GM12865 (cell line): ENCODE measurements around the gene OGFR.

Experiments
- DNase-seq: peaks from one replicate; pipeline ENCODE4 v3.0.0; 2010; ENCODE audit warnings: low read depth
- H3K4me3 ChIP-seq: 2 replicates; pipeline ENCODE4 v1.5.1; 2011; ENCODE audit warnings: mild to moderate bottlenecking, low read depth, low read length, control low read depth
- TF ChIP-seq, protein P1 (sequence below): IDR thresholded peaks from 2 replicates; pipeline ENCODE4 v1.5.1; 2011; ENCODE audit warnings: low read length, control low read depth, low read depth, inconsistent platforms; ENCODE audit not compliant: insufficient read depth; ENCODE audit errors: missing control alignments

Gene OGFR

GRCh38 chr20:62858058-62858830, 53.6 kb downstream of the OGFR start:
- TF ChIP-seq, protein P1, sequence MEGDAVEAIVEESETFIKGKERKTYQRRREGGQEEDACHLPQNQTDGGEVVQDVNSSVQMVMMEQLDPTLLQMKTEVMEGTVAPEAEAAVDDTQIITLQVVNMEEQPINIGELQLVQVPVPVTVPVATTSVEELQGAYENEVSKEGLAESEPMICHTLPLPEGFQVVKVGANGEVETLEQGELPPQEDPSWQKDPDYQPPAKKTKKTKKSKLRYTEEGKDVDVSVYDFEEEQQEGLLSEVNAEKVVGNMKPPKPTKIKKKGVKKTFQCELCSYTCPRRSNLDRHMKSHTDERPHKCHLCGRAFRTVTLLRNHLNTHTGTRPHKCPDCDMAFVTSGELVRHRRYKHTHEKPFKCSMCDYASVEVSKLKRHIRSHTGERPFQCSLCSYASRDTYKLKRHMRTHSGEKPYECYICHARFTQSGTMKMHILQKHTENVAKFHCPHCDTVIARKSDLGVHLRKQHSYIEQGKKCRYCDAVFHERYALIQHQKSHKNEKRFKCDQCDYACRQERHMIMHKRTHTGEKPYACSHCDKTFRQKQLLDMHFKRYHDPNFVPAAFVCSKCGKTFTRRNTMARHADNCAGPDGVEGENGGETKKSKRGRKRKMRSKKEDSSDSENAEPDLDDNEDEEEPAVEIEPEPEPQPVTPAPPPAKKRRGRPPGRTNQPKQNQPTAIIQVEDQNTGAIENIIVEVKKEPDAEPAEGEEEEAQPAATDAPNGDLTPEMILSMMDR = no peak
- DNase-seq = no peak

DNA sequence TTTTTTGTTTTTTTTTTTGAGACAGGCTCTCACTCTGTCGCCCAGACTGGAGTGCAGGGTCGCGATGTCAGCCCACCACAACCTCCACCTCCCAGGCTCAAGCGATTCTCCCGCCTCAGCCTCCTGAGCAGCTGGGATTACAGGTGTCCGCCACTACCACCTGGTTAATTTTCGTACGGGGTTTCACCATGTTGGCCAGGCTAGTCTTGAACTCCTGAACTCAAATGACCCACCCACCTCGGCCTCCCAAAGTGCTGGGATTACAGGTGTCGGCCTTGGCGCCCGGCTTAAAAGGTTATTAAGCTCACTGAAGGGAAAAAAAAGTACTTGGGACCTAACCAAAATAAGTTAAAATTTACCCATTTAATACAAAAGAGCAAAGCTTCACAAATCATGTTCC, 55.1 kb downstream of the OGFR start:
- no peak overlapping the region for H3K4me3 ChIP-seq
- DNase-seq = no peak
- TF ChIP-seq, protein P1 = no peak

More at GRCh38 chr20:62858058-62858830, 53.6 kb downstream of the OGFR start:
- H3K4me3 ChIP-seq = no peak overlapping the region

DNA sequence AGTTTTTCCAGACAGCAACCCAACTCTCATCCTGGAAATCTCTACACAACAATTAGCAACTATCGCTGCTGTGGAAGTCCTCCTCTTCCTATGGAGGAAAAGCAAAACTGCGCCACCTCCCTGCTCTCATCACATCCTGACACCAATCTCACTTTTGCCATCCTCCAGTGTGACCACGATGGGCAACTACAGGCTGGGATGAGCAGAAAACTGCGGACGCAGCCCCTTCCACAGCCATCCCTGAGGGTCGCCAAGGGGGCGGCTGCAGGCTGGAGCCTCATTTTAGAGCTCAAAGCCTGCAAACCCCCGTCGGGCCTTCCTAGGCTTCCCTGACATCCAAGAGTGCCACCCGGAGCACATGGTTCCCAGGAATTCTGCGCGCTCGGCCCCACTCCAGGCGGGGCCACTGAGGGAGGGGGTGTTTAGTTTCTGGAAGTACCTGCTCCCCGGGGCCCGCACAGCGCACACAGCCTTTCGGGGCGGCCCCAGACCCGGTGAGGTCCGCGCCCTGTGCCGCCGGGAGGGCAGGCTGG, 55.8 kb downstream of the OGFR start:
- H3K4me3 ChIP-seq = peak overlapping the region; percentile 52
- DNase-seq = no peak
- TF ChIP-seq, protein P1 = no peak

DNA sequence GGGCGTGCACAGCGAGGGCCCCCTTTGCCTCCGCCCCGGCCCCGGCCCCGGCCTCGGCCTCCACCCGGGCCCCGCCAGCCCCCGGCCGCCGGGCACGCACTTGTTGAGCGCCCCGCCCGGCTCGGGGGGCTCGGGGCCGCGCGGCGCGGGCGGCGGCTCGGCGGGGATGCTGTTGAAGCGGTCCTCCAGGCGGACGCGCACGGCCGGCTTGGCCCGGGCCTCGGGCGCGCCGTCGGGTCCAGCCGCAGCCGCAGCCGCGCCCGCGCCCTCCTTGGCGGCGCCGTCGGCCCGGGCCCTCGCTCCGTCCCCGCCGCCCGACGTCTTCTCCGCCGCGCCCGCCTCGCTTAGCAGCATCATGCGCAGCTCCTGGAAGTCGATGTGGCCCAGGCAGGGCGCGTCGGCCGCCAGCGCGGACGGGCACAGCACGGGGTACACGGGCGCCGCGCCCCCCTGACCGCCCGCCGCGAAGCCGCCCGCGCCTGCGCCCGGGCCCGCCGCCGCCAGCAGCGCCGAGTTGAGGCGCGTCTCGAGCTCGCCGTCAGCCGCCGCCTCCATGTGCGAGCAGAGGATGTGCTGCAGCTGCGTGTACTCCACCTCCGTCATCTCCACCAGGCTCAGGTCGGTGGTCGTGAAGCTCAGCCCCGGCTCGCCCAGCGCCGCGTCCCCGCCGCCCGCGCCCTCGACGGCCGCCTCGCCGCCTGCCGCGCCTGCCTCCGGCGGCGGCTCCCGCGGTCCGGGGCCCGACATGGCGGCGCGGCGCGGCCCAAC, 56.5 kb downstream of the OGFR start:
- peak; percentile 46 for DNase-seq
- peak overlapping the region; percentile 52 for H3K4me3 ChIP-seq
- TF ChIP-seq, protein P1 = no peak

DNA sequence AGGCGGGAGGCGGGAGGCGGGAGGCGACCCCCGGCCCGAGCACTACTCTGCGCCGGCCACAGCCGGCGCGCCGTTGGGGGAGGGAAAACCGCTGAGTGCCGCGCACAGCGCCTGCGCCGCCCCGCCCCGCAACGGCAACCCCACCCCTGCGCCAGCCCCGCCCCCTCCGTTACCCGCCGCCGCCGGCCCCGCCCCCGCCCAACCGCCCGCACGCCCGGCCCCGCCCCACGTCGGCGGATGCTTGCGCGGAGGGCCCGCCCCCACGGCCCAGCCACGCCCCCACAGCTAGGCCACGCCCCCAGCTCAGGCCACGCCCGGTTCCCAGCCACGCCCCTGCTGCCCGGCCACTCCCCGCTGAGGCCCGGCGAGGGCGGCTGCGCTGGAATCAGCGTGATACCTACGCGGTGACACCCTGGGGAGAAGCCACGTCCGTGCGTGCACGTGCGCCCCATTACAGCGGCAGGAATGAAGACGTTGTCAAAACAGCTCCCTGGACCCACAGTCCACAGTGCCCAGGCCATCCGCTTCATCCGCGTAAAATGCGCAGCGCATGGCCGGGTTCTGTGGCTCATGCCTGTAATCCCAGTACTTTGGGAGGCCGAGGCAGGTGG, 57.2 kb downstream of the OGFR start, which contains the start of gene TCFL5:
TSS of gene TCFL5 (minus strand) at position 97 of the 611 bp plus-strand sequence. CDS start 152 bp downstream, outside the sequence.
- peak; percentile 93 for DNase-seq
- peak within 1 kb of the TSS; percentile 52 for H3K4me3 ChIP-seq
- TF ChIP-seq, protein P1 = no peak
